ENCODE results near the gene UBTD2. TPM values are rescaled to one million over a fixed set of nuclear protein-coding genes. Genes with fewer than 3 reads are reported as not detected.

The UBTD2 gene
- total and polyA plus RNA-seq, 10 of the 15 experiments (the other 5 are each of a cell fraction or from before 2014, with no cell fraction given), result 7.7 to 30.5 (median 19.4) TPM

- TF ChIP-seq REST (IDR thresholded peaks at IDR 0.05; ENCODE audit: low read depth, low read length), result no peak
- TF ChIP-seq, protein P1, sequence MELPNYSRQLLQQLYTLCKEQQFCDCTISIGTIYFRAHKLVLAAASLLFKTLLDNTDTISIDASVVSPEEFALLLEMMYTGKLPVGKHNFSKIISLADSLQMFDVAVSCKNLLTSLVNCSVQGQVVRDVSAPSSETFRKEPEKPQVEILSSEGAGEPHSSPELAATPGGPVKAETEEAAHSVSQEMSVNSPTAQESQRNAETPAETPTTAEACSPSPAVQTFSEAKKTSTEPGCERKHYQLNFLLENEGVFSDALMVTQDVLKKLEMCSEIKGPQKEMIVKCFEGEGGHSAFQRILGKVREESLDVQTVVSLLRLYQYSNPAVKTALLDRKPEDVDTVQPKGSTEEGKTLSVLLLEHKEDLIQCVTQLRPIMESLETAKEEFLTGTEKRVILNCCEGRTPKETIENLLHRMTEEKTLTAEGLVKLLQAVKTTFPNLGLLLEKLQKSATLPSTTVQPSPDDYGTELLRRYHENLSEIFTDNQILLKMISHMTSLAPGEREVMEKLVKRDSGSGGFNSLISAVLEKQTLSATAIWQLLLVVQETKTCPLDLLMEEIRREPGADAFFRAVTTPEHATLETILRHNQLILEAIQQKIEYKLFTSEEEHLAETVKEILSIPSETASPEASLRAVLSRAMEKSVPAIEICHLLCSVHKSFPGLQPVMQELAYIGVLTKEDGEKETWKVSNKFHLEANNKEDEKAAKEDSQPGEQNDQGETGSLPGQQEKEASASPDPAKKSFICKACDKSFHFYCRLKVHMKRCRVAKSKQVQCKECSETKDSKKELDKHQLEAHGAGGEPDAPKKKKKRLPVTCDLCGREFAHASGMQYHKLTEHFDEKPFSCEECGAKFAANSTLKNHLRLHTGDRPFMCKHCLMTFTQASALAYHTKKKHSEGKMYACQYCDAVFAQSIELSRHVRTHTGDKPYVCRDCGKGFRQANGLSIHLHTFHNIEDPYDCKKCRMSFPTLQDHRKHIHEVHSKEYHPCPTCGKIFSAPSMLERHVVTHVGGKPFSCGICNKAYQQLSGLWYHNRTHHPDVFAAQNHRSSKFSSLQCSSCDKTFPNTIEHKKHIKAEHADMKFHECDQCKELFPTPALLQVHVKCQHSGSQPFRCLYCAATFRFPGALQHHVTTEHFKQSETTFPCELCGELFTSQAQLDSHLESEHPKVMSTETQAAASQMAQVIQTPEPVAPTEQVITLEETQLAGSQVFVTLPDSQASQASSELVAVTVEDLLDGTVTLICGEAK (IDR thresholded peaks at IDR 0.05; ENCODE audit: borderline replicate concordance), result no peak
- TF ChIP-seq POLR2A (IDR thresholded peaks at IDR 0.05; ENCODE audit: low read depth, low read length), result peak; percentile 76
- 0 out of 2 replicates have a peak, but pooled peaks have one; percentile 65 for TF ChIP-seq TAF1 (IDR thresholded peaks at IDR 0.05; ENCODE audit: borderline replicate concordance, low read depth, low read length)
Measured at GRCh38 chr5:172283862-172284610, 472 bp upstream of the UBTD2 start (continued).
